HepG2 (cell line): ENCODE data around the gene KLHL30. TPM values are rescaled to one million over a fixed set of nuclear protein-coding genes. Genes with fewer than 3 reads are reported as not detected.

Experiments
- DNMT1 ChIP-seq: sonication (generic); formaldehyde crosslinking; IDR thresholded peaks from 2 replicates; pipeline ENCODE4 v1.5.1; 2020; ENCODE audit warnings: mild to moderate bottlenecking, missing genetic modification reagents
- E2F5 ChIP-seq: sonication (generic); formaldehyde crosslinking; conservative IDR thresholded peaks from 2 replicates; pipeline ENCODE4 v1.4.0; 2020; ENCODE audit warnings: missing genetic modification reagents
- GPN1 ChIP-seq: sonication (generic); formaldehyde crosslinking; IDR thresholded peaks from 2 replicates; pipeline ENCODE4 v1.5.1; 2020; ENCODE audit warnings: missing genetic modification reagents, borderline replicate concordance
- HNRNPK ChIP-seq: fragments of 200-400 bp; formaldehyde crosslinking; IDR thresholded peaks from 2 replicates; pipeline ENCODE4 v1.6.1; 2018; ENCODE audit warnings: low read length, low read depth, moderate library complexity, mild to moderate bottlenecking; ENCODE audit not compliant: poor library complexity, severe bottlenecking
- KDM4B ChIP-seq: sonication (generic); formaldehyde crosslinking; IDR thresholded peaks from 2 replicates; pipeline ENCODE4 v1.4.0; 2020; ENCODE audit warnings: missing genetic modification reagents
- MAZ ChIP-seq, 2 experiments: sonication (generic) in 1 of 2; formaldehyde crosslinking in 1 of 2; IDR thresholded peaks; 2 replicates each; pipeline versions ENCODE4 v1.5.0 to v1.6.1; 2012 to 2020; ENCODE audit warnings: low read depth in 2 of 2, mild to moderate bottlenecking in 2 of 2, borderline replicate concordance in 1 of 2, improper control_type of control experiment in 1 of 2, low read length in 1 of 2, missing genetic modification reagents in 1 of 2, moderate library complexity in 1 of 2
- MTF2 ChIP-seq: sonication (generic); formaldehyde crosslinking; IDR thresholded peaks from 2 replicates; pipeline ENCODE4 v1.5.0; 2020; ENCODE audit warnings: missing genetic modification reagents, borderline replicate concordance
- NFIC ChIP-seq: IDR thresholded peaks from 2 replicates; pipeline ENCODE4 v1.6.1; 2012; ENCODE audit warnings: mild to moderate bottlenecking, low read length, inconsistent platforms
- NR2F2 ChIP-seq: IDR thresholded peaks from 2 replicates; pipeline ENCODE4 v1.6.1; 2012; ENCODE audit warnings: low read depth, inconsistent platforms, borderline replicate concordance
- PRPF4 ChIP-seq: fragments of 200-400 bp; formaldehyde crosslinking; IDR thresholded peaks from 2 replicates; pipeline ENCODE4 v1.6.1; 2016; ENCODE audit warnings: low read length, low read depth; ENCODE audit not compliant: poor library complexity, severe bottlenecking
- SIN3A ChIP-seq: IDR thresholded peaks from 2 replicates; pipeline ENCODE4 v1.6.1; 2011; ENCODE audit warnings: low read depth, mild to moderate bottlenecking, control low read depth, low read length, borderline replicate concordance
- SNAI1 ChIP-seq: sonication (generic); formaldehyde crosslinking; IDR thresholded peaks from 2 replicates; pipeline ENCODE4 v1.5.0; 2020; ENCODE audit warnings: mild to moderate bottlenecking, missing genetic modification reagents, borderline replicate concordance
- SNAPC5 ChIP-seq: sonication (generic); formaldehyde crosslinking; IDR thresholded peaks from 2 replicates; pipeline ENCODE4 v1.8.1; 2023; ENCODE audit warnings: mild to moderate bottlenecking, missing genetic modification reagents, borderline replicate concordance
- SP1 ChIP-seq, 2 experiments: fragments of 450-650 bp in 1 of 2; sonication (generic) in 1 of 2; formaldehyde crosslinking in 1 of 2; IDR thresholded peaks; 2 replicates each; pipeline versions ENCODE4 v1.4.0 to v1.6.1; 2016 to 2020; ENCODE audit warnings: missing genetic modification reagents in 1 of 2
- TP53 ChIP-seq: sonication (generic); formaldehyde crosslinking; conservative IDR thresholded peaks from 2 replicates; pipeline ENCODE4 v1.4.0; 2020; ENCODE audit warnings: missing genetic modification reagents
- XRCC5 ChIP-seq: fragments of 200-400 bp; formaldehyde crosslinking; optimal IDR thresholded peaks from 2 replicates; pipeline ENCODE3; 2017; ENCODE audit warnings: mild to moderate bottlenecking, low read length
- ZFX ChIP-seq: sonication (generic); formaldehyde crosslinking; IDR thresholded peaks from 2 replicates; pipeline ENCODE4 v1.4.0; 2020; ENCODE audit warnings: mild to moderate bottlenecking, low read depth, missing genetic modification reagents, moderate library complexity
- ZNF124 ChIP-seq: sonication (generic); formaldehyde crosslinking; IDR thresholded peaks from 2 replicates; pipeline ENCODE4 v1.4.0; 2020; ENCODE audit warnings: missing genetic modification reagents
- ZNF354B ChIP-seq: sonication (generic); formaldehyde crosslinking; IDR thresholded peaks from 2 replicates; pipeline ENCODE4 v1.8.0; 2022; ENCODE audit warnings: mild to moderate bottlenecking, missing genetic modification reagents
- ZNF460 ChIP-seq: sonication (generic); formaldehyde crosslinking; IDR thresholded peaks from 2 replicates; pipeline ENCODE4 v1.5.1; 2020; ENCODE audit warnings: missing genetic modification reagents, mild to moderate bottlenecking, borderline replicate concordance
- ZNF879 ChIP-seq: sonication (generic); formaldehyde crosslinking; IDR thresholded peaks from 2 replicates; pipeline ENCODE4 v1.8.1; 2023; ENCODE audit warnings: missing genetic modification reagents
- ZSCAN30 ChIP-seq: sonication (generic); formaldehyde crosslinking; IDR thresholded peaks from 2 replicates; pipeline ENCODE4 v1.5.0; 2020; ENCODE audit warnings: mild to moderate bottlenecking, missing genetic modification reagents
- polyA plus RNA-seq, 8 experiments: library from polyadenylated mRNA; depleted of rRNA in 3 of 8; stranded (reverse) in 7 of 8; unstranded in 1 of 8; fragments of >200 nt; fragmentation: Illumina TruSeq in 4 of 8; extraction: Trizol in 4 of 8; gene quantifications; 2 replicates each; pipeline versions ENCODE4 v1.2.1 to v1.2.3, GENCODE V29; 2011 to 2016; ENCODE audit warnings: low read depth in 4 of 8, missing spikeins in 1 of 8, mixed read lengths in 1 of 8; ENCODE audit not compliant: insufficient read depth in 1 of 8
- total RNA-seq, 5 experiments: library from RNA; depleted of rRNA; stranded (reverse); fragments of >200 nt; fragmentation: Illumina TruSeq; extraction: Trizol; gene quantifications; 2 replicates each; pipeline ENCODE4 v1.2.3, GENCODE V29; 2016; ENCODE audit warnings: low read depth in 1 of 5
- TF ChIP-seq, protein P1 (sequence below): sonication (generic); formaldehyde crosslinking; IDR thresholded peaks from 2 replicates; pipeline ENCODE4 v1.4.0; 2020; ENCODE audit warnings: low read depth, mild to moderate bottlenecking, missing genetic modification reagents
- TF ChIP-seq, protein P2 (sequence below): sonication (generic); formaldehyde crosslinking; IDR thresholded peaks from 2 replicates; pipeline ENCODE4 v1.4.0; 2020; ENCODE audit warnings: missing genetic modification reagents

Gene KLHL30
- total and polyA plus RNA-seq, 2 of the 13 experiments (the other 11 are each of a cell fraction or from before 2014, with no cell fraction given) = 0.05 TPM; not detected in 1

DNA sequence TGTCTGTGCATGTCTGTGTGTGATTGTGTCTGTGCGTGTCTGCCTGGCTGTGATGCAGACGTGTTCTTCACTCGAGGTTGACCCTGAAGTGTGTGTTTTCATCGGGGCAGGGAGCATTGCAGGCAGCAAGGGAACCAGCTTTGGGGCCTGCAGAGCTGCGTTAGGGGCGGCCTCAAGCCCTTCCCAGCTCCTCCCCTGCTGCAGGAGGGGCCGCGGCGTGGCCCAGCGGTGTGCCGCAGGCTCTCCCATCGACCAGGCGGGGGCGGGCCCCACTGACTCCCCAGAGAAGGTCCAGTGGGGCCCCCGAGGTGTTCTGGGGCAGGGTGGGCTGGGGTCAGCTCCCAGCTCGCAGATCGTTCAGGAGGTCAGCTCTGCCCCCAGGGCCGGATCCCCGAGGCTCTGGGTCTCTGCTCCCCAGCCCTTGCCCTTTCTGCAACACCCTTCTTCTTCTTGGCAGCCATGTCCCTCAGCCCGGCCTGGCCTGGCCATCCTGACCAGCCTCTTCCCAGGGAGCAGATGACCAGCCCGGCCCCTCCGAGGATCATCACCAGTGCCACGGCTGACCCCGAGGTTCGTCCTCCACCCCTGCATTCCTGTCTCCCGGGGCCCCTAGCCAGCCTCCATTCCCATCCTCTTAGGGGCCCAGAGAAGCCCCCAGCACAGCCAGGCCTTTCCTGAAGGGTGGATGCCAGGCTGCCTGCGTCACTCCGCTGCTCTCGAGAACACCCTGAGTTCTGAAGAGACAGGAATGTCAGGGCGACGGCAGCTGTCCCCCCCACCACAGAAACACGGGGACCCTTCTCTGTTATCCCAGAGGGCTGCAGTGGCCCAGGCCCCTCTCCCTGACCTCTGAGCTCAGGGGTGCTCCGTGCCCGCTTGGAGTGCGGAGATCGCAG lies 11.1 kb upstream of the KLHL30 start (continued):
- TF ChIP-seq SNAPC5 (CRISPR knock-in tag) = no peak
- TF ChIP-seq ZNF879 (CRISPR knock-in tag) = no peak
- TF ChIP-seq SNAI1 (CRISPR knock-in tag) = no peak
- no peak for TF ChIP-seq NFIC
- no peak for TF ChIP-seq ZNF460
- TF ChIP-seq ZFX (CRISPR knock-in tag) = peak; percentile 62; the same call in 1 of the 2 replicates
- TF ChIP-seq KDM4B (CRISPR knock-in tag) = no peak
- TF ChIP-seq, protein P1, sequence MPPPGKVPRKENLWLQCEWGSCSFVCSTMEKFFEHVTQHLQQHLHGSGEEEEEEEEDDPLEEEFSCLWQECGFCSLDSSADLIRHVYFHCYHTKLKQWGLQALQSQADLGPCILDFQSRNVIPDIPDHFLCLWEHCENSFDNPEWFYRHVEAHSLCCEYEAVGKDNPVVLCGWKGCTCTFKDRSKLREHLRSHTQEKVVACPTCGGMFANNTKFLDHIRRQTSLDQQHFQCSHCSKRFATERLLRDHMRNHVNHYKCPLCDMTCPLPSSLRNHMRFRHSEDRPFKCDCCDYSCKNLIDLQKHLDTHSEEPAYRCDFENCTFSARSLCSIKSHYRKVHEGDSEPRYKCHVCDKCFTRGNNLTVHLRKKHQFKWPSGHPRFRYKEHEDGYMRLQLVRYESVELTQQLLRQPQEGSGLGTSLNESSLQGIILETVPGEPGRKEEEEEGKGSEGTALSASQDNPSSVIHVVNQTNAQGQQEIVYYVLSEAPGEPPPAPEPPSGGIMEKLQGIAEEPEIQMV (CRISPR knock-in tag) = no peak; the same call in 1 of the 2 replicates
- no peak for TF ChIP-seq SP1 (IDR thresholded peaks at IDR 0.05)
- peak; percentile 53; the same call in 1 of the 2 replicates for TF ChIP-seq SP1 (CRISPR knock-in tag; IDR thresholded peaks at IDR 0.05)
- TF ChIP-seq NR2F2 = no peak
- TF ChIP-seq MTF2 (CRISPR knock-in tag) = no peak
- TF ChIP-seq PRPF4 = no peak
- TF ChIP-seq ZNF124 = no peak
- TF ChIP-seq HNRNPK = no peak
- TF ChIP-seq DNMT1 (CRISPR knock-in tag) = no peak
- no peak for TF ChIP-seq ZNF354B (CRISPR knock-in tag)
- no peak for TF ChIP-seq GPN1
- no peak for TF ChIP-seq TP53 (CRISPR knock-in tag)
- no peak for TF ChIP-seq ZSCAN30 (CRISPR knock-in tag)
- no peak for TF ChIP-seq E2F5 (CRISPR knock-in tag)
- no peak for TF ChIP-seq MAZ (IDR thresholded peaks at IDR 0.05; ENCODE audit: borderline replicate concordance, low read depth, low read length)
- no peak for TF ChIP-seq MAZ (CRISPR knock-in tag; IDR thresholded peaks at IDR 0.05; ENCODE audit: low read depth)
- TF ChIP-seq SIN3A = no peak
- TF ChIP-seq, protein P2, sequence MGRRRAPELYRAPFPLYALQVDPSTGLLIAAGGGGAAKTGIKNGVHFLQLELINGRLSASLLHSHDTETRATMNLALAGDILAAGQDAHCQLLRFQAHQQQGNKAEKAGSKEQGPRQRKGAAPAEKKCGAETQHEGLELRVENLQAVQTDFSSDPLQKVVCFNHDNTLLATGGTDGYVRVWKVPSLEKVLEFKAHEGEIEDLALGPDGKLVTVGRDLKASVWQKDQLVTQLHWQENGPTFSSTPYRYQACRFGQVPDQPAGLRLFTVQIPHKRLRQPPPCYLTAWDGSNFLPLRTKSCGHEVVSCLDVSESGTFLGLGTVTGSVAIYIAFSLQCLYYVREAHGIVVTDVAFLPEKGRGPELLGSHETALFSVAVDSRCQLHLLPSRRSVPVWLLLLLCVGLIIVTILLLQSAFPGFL (CRISPR knock-in tag) = no peak
- TF ChIP-seq XRCC5 = peak; percentile 60
